Type B pancreatic cell (in vitro differentiated cells): ENCODE data around the gene MYPN. TPM values are rescaled to one million over a fixed set of nuclear protein-coding genes. Genes with fewer than 3 reads are reported as not detected.

Experiments used
- DNase-seq: peaks from one replicate; pipeline ENCODE4 v3.0.0; 2021; ENCODE audit warnings: mixed read lengths; ENCODE audit not compliant: unreplicated experiment; ENCODE audit errors: extremely low spot score
- H3K27ac Mint-ChIP-seq: 2 replicates; pipeline ENCODE4 v1.8.0; 2021; ENCODE audit warnings: mild to moderate bottlenecking, mixed read lengths
- H3K27me3 Mint-ChIP-seq: 2 replicates; pipeline ENCODE4 v1.8.0; 2021; ENCODE audit warnings: mixed read lengths
- H3K36me3 Mint-ChIP-seq: 2 replicates; pipeline ENCODE4 v1.8.0; 2021; ENCODE audit warnings: mixed read lengths
- H3K4me1 Mint-ChIP-seq: one replicate; pipeline ENCODE4 v1.8.0; 2021; ENCODE audit warnings: mixed read lengths; ENCODE audit not compliant: unreplicated experiment
- H3K4me3 Mint-ChIP-seq: 2 replicates; pipeline ENCODE4 v1.8.0; 2021; ENCODE audit warnings: mild to moderate bottlenecking, mixed read lengths
- H3K9me3 Mint-ChIP-seq: 2 replicates; pipeline ENCODE4 v1.8.0; 2021; ENCODE audit warnings: mixed read lengths
- total RNA-seq: library from RNA; stranded (reverse); gene quantifications from 2 replicates; pipeline ENCODE4 v1.2.1, GENCODE V29; 2021; ENCODE audit warnings: low replicate concordance
- TF ChIP-seq, protein P1 (sequence below): fragments of 200-600 bp; sonication (generic); conservative IDR thresholded peaks from 2 replicates; pipeline ENCODE4 v1.5.0; 2021; ENCODE audit warnings: antibody characterized with exemption, mild to moderate bottlenecking

Gene MYPN
- total RNA-seq, 1 donor from 2014 or later = 0.14 TPM

GRCh38 chr10:68121852-68122251, 12.6 kb downstream of the MYPN start:
- H3K4me1 Mint-ChIP-seq = peaks cover 5% of the 10 kb centered on the region
- H3K27me3 Mint-ChIP-seq = no peaks in the 10 kb centered on the region
- no peaks in the 10 kb centered on the region for H3K36me3 Mint-ChIP-seq
- no peaks in the 10 kb centered on the region for H3K9me3 Mint-ChIP-seq
- H3K27ac Mint-ChIP-seq = no peak overlapping the region
- no peak for DNase-seq
- TF ChIP-seq, protein P1, sequence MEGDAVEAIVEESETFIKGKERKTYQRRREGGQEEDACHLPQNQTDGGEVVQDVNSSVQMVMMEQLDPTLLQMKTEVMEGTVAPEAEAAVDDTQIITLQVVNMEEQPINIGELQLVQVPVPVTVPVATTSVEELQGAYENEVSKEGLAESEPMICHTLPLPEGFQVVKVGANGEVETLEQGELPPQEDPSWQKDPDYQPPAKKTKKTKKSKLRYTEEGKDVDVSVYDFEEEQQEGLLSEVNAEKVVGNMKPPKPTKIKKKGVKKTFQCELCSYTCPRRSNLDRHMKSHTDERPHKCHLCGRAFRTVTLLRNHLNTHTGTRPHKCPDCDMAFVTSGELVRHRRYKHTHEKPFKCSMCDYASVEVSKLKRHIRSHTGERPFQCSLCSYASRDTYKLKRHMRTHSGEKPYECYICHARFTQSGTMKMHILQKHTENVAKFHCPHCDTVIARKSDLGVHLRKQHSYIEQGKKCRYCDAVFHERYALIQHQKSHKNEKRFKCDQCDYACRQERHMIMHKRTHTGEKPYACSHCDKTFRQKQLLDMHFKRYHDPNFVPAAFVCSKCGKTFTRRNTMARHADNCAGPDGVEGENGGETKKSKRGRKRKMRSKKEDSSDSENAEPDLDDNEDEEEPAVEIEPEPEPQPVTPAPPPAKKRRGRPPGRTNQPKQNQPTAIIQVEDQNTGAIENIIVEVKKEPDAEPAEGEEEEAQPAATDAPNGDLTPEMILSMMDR = no peak
- H3K4me3 Mint-ChIP-seq = no peak overlapping the region

DNA sequence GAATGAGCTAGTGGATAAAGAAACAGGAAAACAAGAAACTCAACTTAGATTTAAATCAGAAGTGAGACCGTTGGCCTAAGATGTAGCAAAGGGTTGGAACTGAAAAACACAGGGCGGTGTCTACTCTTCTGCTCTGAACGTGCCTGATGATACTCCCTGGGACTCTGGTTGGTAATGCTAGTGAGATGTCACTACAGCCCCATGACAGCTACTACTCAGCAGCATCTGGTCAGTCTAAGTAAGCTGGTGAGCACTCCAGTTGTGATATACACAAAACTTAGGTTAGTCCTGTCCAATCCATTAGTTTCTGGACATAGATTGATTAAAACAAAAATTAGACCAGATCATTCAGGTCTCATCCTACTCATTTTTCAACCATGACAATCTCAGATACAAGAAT, 15.4 kb downstream of the MYPN start:
- H3K36me3 Mint-ChIP-seq = no peaks in the 10 kb centered on the region
- no peak for DNase-seq
- no peaks in the 10 kb centered on the region for H3K9me3 Mint-ChIP-seq
- no peak overlapping the region for H3K27ac Mint-ChIP-seq
- H3K27me3 Mint-ChIP-seq = no peaks in the 10 kb centered on the region
- no peak overlapping the region for H3K4me3 Mint-ChIP-seq
- H3K4me1 Mint-ChIP-seq = peaks cover 5% of the 10 kb centered on the region
- TF ChIP-seq, protein P1 = no peak

DNA sequence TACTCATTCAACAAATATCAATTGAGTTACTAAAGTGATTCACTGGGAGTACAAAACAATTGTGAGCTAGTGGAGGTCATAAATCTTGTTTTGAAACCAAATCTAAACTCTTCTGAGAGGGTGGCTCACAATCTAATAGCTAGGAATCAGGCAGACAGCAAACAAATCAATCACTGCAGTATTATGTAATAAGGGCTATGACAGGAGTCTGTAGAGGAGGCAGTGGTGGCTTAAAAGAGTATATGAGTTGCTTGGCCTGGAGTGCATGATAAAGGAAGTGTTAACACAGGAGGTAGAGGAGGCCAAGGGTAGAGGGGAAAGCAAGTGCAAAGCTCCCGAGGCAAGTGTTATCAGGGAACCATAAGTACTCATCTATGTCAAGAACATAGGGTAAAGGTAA, 16.5 kb downstream of the MYPN start:
- H3K27me3 Mint-ChIP-seq = no peaks in the 10 kb centered on the region
- DNase-seq = no peak
- no peak overlapping the region for H3K4me3 Mint-ChIP-seq
- H3K27ac Mint-ChIP-seq = no peak overlapping the region
- TF ChIP-seq, protein P1 = no peak
- H3K36me3 Mint-ChIP-seq = no peaks in the 10 kb centered on the region
- peaks cover 5% of the 10 kb centered on the region for H3K4me1 Mint-ChIP-seq
- no peaks in the 10 kb centered on the region for H3K9me3 Mint-ChIP-seq

DNA sequence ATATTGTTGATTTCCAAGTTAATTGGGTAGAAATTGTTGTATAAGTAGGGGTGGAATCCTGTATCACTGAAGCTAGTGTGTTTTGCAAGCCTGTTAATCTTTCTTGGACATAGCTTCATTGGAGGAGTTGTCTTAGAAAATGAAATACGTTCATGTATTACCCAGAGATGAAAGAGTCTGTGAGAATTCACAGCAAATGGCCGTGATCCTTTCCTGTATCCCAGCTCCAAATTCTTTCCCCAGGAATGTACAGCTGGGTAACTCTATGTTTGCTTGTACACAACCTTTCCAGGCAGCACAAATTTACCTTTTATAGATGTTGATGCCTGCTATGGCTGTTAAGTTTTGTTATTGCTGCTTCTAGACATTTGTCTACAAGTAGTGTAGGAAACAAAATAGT, 18.7 kb downstream of the MYPN start:
- Mint-ChIP-seq H3K27me3 (no peaks in the 10 kb centered on the region), H3K9me3 (no peaks in the 10 kb centered on the region), H3K4me1 (peaks cover 5% of the 10 kb centered on the region), H3K27ac (no peak overlapping the region), H3K4me3 (no peak overlapping the region), H3K36me3 (no peaks in the 10 kb centered on the region)
- DNase-seq = no peak
- TF ChIP-seq, protein P1 = no peak

DNA sequence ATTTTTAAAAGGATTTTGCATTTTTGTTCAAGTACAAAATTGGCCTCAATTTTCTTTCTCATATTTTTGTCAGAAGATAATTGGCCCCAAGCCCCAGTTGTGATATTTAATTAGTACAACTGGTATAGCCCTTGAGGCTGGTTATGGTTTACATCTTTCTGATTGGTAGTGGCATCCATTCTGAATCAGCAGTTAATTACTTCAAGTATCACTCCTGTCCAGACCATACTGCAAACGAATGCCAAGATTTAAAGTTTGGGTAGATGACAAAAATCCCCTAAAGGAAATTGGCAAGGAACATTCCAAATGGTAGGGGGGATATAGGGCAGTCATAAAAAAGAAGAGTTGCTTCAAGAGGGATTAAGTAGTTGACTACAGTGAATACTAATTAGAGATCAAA, 23.1 kb downstream of the MYPN start:
- Mint-ChIP-seq H3K27me3 (no peaks in the 10 kb centered on the region), H3K4me3 (no peak overlapping the region), H3K4me1 (no peaks in the 10 kb centered on the region), H3K27ac (no peak overlapping the region), H3K9me3 (no peaks in the 10 kb centered on the region), H3K36me3 (no peaks in the 10 kb centered on the region)
- TF ChIP-seq, protein P1 = no peak
- DNase-seq = no peak

DNA sequence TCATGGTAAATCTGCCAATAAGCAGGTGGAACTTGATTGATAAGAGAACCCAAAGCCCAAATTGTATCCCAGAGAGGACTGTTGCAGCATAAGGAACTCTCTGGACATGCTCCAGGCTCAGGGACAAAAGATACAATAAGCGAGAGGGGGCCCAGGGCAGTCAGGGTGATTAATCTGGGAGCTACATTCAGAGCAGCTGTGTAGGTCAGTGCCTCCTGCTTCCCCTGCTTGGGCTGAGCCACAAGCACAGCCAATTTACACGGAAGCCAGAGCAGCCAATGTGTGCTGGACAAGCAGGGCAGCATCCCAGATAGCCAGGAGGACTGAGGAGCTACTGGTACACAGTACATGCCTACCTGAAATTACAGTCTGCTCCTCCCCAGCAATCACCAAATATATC, 24.2 kb downstream of the MYPN start:
- DNase-seq = no peak
- Mint-ChIP-seq H3K36me3 (no peaks in the 10 kb centered on the region), H3K27me3 (no peaks in the 10 kb centered on the region), H3K9me3 (no peaks in the 10 kb centered on the region), H3K4me3 (no peak overlapping the region), H3K4me1 (no peaks in the 10 kb centered on the region), H3K27ac (no peak overlapping the region)
- TF ChIP-seq, protein P1 = no peak
